VCaP (cell line): Measurements from ENCODE around the gene PARD6G.
A peak's percentile ranks its signal among the peaks of the same experiment; 100 is the strongest.

ENCODE experiments used
- H3K27ac ChIP-seq: fragments of 450-650 bp; 2 replicates; pipeline ENCODE4 v1.5.1; 2017
- CTCF ChIP-seq: fragments of 450-650 bp; conservative IDR thresholded peaks from 2 replicates; pipeline ENCODE4 v1.5.1; 2017; ENCODE audit warnings: mild to moderate bottlenecking, moderate library complexity

The PARD6G gene

GRCh38 chr18:80184243-80184772 is 63.0 kb downstream of the PARD6G start:
- TF ChIP-seq CTCF, result no peak
- no peak overlapping the region for H3K27ac ChIP-seq

- no peak for TF ChIP-seq CTCF
- peak overlapping the region; percentile 69 for H3K27ac ChIP-seq
Measured at GRCh38 chr18:80183273-80184050, 63.9 kb downstream of the PARD6G start.

- peak overlapping the region; percentile 69 for H3K27ac ChIP-seq
- TF ChIP-seq CTCF, result no peak
Measured at GRCh38 chr18:80182855-80183254, 64.5 kb downstream of the PARD6G start.

GRCh38 chr18:80181642-80182461 is 65.5 kb downstream of the PARD6G start:
- H3K27ac ChIP-seq, result peak overlapping the region; percentile 69
- no peak for TF ChIP-seq CTCF

GRCh38 chr18:80180778-80181564 is 66.3 kb downstream of the PARD6G start:
- H3K27ac ChIP-seq, result peak overlapping the region; percentile 69

GRCh38 chr18:80179857-80180558 is 67.3 kb downstream of the PARD6G start:
- no peak overlapping the region for H3K27ac ChIP-seq

More at GRCh38 chr18:80180778-80181564, 66.3 kb downstream of the PARD6G start:
- TF ChIP-seq CTCF, result no peak

More at GRCh38 chr18:80179857-80180558, 67.3 kb downstream of the PARD6G start:
- TF ChIP-seq CTCF, result no peak
